GM21515 (cell line): ENCODE measurements around the gene MST1.

Experiments
- ATAC-seq: cut with Tn5 transposase; IDR thresholded peaks from one replicate; pipeline ENCODE4 v1.9.1; 2021; ENCODE audit not compliant: unreplicated experiment

Gene MST1

DNA sequence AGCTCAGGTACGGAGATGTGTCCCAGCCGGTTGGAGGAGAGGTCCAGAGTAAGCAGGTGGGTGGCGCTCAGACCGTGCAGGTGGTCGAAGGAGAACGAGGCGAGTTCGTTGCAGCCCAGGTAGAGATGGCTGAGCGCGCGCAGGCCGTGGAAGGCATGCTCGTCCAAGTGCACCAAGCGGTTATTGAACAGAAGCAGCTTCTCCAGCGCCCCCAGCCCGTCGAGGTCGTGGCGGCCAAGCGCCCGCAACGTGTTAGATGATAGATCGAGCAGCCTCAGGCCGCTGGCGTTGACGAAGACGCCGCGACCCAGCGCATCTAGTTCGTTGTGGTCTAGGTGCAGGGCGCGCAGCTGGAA lies 29.6 kb upstream of the MST1 start:
- ATAC-seq = no peak

DNA sequence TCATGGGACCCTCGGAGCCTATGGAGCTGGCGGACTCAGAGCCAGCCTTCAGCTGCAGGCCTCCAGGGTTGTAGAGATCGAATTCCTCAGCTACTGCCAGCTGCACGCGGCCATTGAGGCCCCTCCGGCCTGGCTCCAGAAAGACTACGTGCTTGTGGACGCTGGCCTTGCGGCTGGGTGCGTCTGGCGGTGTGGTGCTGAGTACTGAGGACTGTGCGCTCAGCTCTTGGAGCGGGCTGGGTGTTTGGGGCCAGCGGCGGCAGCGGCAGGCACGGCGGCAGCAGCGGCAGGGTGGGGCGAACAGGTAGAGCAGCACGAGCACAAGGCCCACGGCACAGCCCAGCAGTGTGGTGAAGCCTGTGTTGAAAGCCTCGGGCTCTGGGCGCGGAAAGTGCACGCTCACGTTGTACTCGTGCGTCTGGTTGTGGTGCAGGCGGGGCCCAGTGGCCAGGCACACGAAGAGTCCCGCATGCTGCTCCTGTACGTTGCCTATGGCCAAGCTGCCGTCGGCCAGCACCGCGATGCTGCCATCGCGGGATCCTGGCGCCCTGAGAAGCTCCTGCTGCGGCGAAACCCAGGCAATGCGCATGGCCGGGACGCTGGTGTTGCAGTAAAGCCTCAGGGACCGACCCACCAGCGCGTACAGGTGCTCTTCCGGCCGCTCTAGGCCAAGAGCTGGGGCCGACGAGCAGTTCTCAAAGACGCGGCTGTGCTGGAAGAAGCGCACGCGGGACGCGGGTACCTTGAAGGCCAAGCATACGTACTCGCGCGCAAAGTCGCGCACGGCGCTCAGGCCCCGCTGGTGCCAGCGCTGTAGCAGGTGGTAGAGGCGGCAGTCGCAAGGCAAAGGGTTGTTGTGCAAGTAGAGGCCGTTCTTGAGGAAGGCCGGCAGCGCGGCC lies 28.9 kb upstream of the MST1 start:
- ATAC-seq = no peak

DNA sequence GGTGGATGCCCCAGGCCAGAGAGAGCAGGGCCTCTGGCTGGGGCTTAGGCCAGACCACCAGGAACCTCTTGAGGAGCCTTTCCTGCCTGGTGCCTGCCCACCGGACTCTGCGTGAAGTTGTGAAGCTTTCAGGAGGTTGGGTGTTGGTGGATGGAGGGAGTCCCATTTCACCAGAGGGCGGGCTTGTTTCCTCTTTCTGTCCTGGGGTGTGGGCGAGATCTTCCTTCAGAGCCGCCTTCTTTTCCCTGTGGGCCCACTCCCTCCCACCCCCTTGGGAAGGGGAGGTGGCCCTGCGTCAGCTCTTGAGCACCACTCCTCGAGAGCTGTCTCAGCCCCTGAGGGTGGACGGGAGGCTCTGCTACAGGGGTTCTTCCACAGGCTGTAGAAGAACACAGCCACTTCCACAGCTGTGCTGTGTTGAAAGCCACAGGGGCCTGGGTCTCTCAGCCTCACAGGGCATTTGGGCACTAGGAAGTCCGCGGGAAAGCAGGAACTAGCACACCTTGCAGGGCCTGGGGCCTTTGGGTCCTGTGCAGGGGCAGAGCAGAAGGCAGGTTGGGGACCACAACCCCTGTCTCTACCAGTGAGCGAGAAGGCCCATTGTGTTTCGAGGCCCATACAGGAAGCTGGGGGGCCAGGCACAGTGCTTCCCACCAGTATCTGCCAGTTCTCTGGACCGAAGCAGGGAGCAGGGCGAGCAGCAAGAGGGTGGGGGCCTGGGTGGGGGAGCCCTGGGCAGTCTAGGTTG lies 28.1 kb upstream of the MST1 start:
- ATAC-seq = no peak

DNA sequence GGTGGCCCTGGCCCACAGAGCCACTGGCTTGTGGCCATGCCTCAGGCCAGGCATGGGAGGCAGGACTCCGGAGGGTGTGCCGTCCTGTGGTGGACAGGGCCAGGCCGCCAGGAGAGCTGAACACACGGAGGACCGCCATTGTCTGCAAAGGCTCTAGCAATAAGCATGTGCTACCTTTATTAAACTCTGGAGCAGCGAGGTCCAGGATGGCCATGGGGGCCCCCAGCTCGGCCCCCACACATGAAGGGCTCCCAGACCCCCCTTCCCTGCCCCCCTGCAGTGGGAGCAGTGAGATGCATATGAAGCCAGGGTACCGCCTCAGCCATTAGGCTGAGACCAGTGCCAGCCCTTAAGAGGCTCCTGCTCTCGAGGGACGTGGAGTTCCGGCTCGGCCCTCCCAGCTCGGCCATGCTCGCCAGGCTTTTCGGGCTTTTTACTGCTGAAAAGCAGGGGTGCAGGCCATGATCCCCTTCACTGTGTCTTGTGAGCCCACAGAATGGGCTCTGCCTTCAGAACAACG lies 27.5 kb upstream of the MST1 start:
- no peak for ATAC-seq

DNA sequence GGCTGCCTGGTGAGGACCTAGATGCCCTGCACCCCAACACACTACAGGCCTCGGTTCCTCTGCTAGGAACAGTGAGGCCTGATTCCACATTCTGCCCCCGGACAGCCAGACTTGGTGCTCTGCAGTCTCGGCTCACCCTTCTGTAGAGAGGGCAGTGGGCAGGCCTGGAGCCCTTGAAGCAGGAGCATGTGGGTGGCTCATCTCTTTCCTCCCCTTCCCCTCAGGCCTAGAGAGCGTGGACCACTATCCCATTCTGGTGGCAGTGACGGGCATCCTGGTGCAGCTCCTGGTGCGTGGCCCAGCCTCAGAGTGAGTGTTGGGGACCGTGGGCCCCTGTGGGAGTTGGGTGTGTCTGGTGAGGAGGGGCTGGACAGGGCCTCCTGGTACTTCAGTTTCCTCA lies 26.9 kb upstream of the MST1 start:
- ATAC-seq = no peak

DNA sequence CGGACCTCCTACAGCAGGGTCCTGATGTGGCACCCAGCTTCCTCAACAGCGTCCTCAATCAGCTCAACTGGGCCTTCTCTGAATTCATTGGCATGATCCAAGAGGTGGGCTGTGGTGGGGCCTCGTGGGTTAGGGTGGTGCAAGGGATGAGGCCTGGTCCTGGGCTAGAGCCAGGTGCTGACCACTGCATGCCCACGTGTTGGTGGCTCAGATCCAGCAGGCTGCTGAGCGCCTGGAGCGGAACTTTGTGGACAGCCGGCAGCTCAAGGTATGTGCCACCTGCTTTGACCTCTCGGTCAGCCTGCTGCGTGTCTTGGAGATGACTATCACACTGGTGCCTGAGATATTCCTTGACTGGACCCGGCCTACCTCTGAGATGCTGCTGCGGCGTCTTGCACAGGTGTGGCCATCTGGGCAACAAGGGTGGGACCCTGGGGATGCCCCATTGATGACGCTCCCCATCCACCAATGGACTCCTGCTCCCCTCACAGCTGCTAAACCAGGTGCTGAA lies 26.4 kb upstream of the MST1 start:
- ATAC-seq = no peak

DNA sequence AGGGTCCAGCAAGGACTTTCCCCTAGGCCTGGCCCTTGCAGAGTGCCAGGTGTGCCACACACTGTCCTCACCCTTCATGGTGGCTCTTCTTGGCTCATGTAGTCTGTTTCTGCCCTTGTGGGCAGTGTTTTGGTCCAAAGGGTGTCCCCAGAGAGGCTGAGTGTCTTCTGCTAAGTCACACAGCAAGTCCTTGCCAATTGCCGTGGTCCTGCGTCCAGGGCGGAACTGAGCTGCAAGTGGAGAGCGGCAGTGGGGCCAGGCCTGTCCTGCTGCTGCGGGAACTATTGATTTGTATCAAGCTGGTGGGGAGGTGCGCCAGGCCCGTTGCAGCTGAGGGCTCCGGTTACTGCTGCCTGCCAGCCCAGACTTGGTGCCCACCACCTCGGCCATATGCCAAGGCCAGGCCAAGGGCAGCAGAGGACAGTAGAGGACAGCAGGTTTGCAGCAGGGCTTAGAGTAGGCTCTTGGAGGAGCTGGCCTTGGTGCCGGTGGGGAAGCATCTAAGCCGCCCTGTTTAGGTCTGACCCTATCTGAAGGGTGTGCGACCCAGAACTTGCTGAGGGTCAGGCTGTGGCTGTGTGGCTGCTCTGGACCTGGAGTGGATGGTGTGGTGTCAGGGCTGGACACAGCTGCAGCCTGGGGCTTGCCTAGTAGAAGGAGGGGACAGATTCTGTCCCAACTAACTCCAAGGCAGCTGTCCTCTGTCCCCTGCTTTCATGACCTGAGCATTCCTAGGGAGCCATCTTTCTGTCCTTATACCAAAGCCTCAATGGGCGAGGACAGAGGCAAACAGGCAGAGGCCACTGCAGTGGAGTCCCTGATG lies 25.7 kb upstream of the MST1 start:
- ATAC-seq = no peak

DNA sequence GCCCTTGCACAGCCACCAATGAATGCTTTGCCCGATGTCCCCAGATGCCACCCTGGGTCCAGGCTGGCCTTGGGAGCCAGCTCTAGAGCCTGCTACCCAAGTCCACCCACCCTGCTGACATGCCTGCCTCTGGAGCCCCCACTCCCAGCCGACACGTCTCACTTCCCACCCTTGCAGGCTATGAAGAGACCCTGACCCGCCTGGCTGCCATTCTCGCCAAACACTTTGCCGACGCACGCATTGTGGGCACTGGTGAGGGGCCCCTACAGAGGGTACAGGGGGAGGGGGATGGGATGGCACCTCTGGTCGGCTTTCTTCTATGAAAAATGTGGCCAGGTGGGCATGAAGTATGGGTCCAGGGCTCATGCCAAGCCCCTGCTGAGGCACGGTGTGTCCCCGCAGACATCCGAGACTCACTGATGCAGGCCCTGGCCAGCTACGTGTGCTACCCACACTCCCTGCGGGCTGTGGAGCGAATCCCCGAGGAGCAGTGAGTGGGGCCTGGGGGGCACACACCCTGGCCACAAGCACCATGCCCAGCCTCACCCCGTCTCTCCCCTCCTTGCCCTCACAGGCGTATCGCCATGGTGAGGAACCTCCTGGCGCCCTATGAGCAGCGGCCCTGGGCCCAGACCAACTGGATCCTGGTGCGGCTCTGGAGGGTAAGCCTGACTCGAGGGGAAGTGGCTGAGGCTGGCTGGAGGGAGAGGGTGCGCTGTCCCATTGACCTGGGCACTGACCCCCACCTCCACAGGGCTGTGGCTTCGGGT lies 24.2 kb upstream of the MST1 start:
- no peak for ATAC-seq

DNA sequence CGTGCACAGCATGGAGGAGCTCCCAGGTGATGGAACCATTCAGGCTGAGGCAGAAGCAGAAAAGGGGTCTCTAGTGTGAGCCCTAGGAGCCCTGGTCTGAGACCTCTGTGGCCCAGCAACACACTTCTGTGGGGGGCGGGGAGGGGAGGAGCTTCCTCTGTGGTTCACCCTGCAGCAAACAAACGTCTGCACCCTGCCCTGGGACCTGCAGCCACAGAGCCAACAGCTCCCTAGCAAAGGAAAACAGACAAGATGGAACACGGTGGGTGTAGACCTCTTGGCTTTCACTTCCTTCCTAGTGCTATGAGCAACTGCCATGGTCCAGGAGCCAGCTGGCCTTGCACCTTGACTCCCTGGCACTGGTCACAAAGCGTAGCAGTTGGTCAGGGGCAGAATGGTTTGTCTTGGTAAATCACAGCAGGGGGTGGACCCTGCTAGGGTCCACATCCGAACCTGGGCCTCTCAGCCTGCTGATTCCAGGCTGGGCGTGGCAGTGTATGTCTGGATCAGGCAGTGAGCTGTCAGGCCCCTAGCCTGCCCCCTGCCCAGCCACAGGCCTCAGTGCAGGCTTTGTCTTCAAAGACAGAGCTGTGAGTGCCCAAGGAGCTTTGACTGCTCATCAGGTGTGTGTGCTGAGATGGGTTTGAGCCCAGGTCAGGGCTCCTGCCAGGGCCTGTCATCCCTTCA lies 23.5 kb upstream of the MST1 start:
- no peak for ATAC-seq

DNA sequence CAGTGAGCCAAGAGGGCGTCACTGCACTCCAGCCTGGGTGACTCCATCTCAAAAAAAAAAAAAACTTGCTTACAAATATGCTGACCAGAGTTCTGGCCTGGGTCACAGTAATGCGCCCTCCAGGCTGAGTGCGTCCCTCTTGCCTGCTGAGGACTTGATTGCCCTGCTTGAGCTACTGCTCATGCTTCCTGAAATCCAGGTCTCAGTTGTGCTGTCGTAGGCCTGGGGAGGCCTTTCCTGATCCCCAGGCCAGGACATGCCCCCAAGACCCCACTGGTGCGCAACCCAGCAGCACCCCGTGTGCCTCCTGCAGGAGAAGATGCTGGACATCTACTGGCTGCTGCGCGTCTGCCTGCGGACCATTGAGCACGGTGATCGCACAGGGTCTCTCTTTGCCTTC lies 22.9 kb upstream of the MST1 start:
- ATAC-seq = no peak

DNA sequence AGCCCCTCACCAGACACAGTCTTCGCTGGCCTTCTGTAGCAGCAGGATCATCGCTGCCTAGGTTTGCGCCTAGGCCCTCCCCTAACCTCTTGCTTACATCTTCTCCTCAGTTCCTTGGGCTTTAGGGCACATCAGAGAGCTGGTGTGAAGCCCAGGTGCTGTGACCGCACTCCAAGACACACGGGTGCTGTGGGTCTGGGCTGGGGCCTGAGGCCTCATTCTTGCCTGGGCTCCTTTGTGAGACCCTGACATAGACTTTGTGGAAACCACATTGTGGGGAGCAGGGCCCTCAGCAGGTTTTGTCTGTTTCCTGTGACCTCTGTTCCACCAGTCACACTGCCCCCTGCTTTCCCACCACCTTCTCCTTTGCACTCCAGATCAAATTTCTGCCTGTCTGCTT lies 22.2 kb upstream of the MST1 start:
- ATAC-seq = no peak

DNA sequence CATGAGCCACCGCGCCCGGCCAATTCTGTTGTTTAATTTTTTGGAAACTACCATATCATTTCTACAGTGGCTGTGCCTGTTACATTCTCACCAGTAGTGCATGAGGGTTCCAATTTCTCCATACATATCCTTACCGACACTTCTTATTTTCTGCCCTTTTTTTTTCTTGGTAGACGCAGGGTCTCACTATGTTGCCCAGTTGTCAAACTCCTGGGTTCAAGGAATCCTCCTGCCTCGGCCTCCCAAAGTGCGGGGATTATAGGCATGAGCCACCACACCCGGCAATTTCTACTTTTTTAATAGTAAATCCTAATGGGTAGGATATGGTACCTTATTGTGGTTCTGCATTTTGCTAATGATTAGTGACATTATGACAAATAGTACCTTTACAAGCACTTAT lies 20.6 kb upstream of the MST1 start:
- ATAC-seq = no peak

DNA sequence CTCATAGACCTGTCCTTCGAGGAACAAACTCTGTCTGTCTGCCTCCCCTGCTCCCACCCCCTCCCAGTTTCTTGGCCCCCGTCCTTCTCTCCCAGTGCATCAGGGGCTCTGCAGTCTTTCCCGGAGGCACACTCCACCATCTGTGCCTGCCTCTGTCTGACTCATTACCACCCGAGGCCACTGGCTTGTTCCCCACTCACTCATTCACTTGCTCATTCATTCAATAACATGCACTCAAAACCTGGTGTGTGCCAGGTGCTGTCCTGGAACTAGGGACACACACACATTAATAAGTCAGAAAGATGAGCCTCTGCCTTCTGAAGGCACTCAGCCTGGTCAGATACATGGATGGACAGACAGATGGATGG lies 17.8 kb upstream of the MST1 start:
- ATAC-seq = no peak

DNA sequence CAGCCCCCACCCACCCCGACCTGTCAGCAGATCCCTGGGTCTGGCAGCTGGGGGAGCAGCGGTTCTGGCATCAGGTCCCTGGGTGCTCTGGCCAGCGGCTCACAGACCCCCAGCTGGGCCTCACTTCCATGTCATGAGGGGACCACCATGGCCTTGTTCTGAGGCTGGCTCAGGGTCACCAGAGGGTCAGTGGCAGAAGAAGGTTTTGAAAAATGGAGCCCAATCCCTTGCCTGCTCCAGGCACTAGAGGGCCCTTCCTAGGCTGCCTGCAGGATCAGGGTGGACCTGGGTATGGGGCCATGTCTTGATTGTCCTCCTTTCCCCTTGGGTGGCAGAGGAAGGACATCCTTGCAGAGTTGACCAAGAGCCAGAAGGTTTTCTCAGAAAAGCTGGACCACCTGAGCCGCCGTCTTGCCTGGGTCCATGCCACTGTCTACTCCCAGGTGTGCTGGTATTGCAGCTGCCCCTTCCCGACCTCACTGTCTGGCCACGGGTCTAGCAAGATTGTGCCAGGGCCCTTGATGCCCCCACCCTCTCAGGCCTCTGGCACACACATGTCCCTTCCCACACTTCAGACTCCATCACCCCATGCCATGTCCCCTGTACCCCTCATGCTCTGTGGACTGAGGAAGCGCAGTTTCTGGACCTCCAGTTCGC lies 17.3 kb upstream of the MST1 start:
- ATAC-seq = no peak

DNA sequence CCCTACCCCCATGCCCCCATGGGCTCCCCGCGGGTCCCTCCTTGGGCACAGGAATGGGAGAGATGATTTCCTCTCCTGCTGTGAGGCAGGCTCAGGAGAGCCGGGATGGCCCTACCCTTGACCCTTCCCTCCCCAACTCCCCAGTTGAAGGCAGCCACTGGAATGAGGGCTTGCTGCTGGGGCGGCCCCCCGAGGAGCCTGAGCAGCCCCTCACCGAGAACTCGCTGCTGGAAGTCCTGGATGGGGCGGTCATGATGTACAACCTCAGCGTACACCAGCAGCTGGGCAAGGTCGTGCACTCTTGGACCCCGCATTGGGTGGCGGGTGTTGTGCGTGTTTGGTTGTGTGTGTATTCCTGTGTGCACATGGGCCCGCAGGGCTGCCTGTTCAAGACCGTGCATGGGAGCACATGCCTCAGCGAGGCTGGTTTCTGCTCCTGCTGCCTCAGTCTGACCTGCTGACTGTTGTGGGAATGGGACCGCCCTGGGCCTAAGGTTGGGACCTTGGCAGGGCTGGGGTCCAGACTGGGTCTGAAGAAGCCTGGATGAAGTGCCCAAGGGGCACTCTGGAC lies 16.2 kb upstream of the MST1 start:
- ATAC-seq = no peak

DNA sequence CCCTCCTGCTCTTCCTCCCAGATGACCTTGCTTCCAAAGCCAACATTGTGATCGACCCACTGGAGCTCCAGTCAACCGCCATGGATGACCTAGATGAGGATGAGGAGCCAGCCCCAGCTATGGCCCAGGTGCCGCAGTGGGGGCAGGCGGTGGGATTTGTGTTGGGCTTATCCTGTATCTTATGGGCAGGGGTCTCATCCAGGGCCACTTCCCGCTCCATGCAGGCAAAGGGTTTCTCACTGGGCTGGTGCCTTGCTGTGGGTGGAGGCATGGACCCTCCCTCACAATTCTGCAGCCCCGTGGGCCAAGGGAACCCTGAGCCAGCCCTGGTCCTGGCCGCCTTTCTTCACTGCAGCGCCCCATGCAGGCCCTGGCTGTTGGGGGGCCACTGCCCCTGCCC lies 15.4 kb upstream of the MST1 start:
- no peak for ATAC-seq

DNA sequence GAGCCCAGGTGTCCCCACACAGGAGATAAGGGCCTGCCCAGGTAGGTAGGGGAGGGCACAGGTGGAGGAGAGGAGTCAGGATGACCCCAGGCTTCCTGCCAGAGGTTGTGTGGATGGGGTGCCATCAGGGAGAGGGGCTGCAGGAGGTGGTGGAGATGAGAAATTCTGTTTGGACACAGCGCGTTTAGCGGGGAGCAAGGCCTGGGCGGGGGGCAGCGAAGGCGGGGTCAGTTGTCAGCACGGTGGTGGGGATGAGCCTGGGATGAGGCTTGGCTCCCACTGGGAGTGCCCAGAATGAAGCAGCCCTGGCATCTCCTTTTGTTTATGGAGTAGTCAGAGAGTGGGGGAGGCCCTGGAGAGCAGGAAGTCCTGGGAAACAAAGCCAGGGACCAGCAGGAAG lies 14.7 kb upstream of the MST1 start:
- no peak for ATAC-seq

DNA sequence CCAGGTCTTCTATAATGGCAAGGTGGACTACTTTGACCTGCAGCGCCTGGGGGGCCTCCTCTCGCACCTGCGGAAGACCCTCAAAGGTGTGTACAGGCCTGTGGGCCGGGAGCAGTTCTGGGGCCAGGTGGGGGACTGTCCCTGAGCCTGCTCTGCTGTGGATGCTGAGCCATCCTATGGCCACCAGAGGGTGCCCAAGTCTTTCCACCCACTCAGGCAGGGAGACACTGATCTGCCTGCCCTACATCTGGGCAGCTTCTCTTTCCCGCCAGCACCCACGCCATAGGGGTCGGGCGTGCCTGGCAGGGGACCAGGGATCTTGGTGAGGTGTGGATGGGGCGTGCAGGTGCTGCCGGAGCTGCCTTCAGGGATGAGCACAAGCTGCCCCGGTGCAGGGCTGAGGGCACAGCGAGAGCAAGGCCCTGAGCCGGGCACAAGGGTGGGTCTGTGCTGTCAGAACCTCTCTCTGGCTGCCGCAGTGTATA lies 14.2 kb upstream of the MST1 start:
- peak; percentile 50 for ATAC-seq

DNA sequence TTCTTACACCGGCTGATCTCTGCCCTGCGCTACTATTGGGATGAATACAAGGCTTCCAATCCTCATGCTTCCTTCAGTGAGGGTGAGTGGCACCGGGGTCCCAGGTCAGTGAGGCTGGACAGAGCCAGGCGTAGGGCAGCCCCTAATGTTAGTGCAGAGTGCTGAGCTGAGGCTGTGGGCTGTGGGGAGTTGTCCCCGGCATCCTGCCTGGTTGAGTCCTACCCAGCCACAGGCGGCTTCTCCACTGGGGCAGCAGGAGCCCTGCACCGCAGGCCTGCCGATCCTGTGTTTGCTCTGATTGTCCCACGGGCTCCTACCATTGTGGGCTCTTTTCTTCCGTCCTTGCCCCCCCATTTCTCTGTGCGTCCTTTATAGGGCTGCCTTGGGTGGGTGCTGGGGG lies 13.4 kb upstream of the MST1 start:
- no peak for ATAC-seq
